HuH-7.5 (cell line): ENCODE results near the gene MAP2K5.

Experiments used
- DNase-seq: peaks from one replicate; pipeline ENCODE4 v3.0.0; 2011; ENCODE audit warnings: low spot score

MAP2K5 gene

GRCh38 chr15:67838789-67839332, 296.4 kb downstream of the MAP2K5 start:
- DNase-seq: peak; percentile 97

GRCh38 chr15:67839499-67839928, 297.0 kb downstream of the MAP2K5 start:
- DNase-seq: peak; percentile 91

DNA sequence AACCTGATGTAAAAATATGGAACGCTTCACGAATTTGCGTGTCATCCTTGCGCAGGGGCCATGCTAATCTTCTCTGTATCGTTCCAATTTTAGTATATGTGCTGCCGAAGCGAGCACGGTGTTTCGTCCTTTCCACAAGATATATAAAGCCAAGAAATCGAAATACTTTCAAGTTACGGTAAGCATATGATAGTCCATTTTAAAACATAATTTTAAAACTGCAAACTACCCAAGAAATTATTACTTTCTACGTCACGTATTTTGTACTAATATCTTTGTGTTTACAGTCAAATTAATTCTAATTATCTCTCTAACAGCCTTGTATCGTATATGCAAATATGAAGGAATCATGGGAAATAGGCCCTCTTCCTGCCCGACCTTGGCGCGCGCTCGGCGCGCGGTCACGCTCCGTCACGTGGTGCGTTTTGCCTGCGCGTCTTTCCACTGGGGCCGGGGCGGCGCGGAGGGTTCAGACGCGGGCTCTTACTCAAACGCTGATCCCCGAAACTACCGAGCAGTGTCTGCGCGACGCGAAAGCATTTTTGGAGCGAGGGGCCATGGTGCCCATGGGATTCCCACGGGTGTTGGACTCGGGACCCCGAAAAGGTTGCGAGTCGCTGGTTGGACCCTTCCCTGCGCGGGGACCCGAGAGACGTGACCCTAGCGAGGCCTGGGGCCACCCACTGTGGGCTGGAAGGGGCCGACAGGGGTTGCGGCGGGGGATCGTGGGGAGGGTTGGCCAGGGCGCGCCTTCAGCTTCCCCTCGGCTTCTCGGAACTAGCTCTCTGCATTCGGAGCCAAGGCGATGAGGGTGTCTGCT, 297.6 kb downstream of the MAP2K5 start, which contains the start of gene RNU6-1:
TSS of gene RNU6-1 (minus strand) at position 117 of the 820 bp plus-strand sequence.
- DNase-seq: peak; percentile 95

DNA sequence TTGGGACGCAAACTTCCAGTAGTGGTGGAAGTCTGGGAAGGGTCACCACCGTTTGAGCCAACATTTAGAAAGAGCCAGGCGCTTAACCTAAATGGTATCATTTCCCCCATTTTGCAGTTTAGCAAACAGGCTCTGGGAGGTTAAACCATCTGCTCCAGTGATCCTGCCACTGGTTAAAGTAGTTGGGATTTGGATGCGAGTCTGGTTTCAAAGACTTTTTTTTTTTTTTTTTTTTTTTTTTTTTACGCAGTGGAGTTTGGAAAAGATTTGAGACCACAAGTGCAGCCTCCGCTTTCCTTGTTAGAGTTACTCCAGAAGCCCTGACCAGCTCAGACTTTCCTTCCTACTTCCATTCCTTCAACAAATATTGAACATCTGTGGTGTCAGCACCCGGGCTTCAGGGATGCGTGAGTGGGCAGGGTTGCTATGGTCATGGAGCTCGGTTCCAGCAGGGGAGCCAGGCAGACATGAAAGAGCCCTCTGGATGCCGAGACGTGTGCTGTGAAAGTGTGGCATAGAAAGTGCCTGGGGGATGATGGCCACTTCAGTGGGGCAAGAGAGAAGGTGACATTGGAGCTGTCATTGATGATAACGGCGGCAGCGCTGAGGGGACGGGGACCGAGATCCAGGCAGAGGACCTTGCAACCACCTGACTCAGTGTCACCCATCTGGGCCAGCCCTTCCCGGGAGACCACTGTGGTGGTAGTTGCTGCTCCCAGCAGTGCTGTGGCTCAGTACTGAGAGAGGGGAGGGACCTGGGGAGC, 298.4 kb downstream of the MAP2K5 start:
- peak; percentile 85 for DNase-seq

DNA sequence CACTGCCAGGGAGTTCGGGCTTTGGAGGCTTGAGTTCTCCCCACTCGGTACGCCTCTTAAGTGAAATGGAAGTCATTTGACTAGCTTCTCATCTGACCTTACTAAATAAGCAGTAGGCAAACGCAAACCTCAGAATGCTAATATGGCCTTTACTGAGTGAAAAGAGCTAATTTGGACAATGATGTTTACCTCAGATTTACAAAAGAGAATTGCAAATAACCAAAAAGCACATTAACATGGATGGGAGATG, 298.9 kb downstream of the MAP2K5 start:
- DNase-seq: no peak

DNA sequence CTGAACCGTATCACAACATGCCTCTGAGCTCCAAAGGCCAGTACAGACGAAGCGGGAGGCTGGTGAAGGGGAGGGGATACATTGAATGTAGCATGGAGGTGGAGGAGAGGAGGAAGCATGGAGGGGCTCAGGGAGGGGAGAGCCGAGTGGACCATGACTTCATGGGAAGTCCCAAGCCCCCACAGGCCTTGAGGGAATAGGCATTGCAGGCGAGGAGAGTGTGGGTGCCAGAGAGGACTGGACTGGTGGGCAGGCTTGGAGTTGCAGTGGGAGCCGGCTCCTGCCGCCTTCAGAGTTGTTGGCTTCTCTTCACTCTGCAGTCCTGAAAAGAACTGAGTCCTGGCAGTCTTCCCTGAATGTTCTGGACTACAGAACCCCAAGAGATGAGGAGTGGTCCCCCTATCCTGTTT, 300.6 kb downstream of the MAP2K5 start:
- DNase-seq: no peak

GRCh38 chr15:67843571-67844387, 301.3 kb downstream of the MAP2K5 start:
- no peak for DNase-seq

GRCh38 chr15:67845974-67846373, 303.5 kb downstream of the MAP2K5 start:
- no peak for DNase-seq

DNA sequence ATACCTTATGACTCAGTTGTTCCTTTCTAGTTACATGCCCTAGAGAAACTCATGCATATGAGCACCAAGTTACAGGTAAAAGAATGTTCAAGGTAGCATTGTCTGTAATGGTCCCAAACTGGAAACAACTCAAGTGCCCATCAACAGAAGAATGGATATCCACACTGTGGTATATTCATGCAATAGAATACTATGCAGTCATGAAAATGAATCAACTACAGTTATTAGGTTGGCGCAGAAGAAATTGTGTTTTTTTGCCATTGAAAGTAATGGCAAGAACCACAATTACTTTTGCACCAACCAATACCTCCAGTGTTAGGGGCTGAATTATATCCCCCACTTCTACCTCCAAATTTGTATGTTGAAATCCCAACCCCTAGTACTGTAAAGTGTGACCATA, 307.0 kb downstream of the MAP2K5 start:
- DNase-seq: no peak

DNA sequence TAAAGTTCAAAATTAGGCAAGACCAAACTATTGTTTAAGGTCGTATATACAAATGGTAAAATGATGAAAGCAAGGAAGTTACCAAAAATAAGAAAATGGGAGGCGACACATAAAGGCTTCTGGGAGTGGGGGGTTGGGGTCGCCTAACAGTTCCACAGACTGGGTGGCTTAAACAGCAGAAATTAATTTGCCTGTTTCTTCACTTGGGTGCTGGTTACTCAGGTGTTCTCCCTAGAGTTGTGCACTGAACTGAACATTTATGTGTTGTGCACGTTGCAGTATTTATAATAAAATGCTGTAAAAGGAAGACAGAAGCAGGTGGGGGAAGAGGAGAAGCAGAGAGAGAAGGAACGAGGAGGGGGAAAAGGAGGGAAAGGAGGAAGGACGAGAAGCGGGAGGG, 307.8 kb downstream of the MAP2K5 start:
- no peak for DNase-seq

GRCh38 chr15:67850994-67851571, 308.6 kb downstream of the MAP2K5 start:
- no peak for DNase-seq

DNA sequence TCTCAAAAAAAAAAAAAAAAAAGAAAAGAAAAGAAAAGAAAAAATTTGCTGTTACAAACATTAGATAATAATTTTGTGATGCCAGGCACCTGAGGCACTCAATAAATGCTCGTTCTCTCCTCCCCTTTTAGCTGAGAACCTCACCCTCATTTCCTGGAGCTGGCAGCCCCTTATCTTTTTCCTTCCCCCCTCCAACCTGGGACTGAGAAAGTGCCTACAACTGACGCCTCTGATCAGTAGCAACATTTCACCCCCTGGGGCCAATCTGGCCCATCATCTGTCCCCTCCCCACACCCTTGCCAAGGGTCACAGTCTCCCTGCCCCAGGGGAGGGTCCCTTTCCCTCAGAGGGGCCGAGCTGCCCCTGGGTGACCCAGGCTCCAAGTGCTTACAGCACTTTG, 309.9 kb downstream of the MAP2K5 start:
- no peak for DNase-seq

DNA sequence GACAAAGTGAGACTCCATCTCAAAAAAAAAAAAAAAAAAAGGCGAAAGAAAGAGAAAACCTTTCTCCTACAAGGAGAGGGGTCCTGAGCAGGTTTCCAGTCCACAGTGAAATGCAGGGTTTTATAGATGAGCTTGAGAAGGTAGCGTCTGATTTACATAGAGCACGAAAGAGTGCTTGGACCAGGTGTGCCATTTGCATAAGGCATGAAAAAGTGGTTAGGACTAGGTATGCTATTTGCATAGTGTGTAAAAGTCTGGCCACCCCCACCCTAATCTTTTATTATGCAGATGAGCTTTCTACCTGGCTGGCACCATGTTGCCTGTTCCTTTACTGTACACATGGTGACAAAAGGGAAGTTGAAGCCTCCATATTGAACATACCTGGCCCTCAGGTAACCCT, 311.0 kb downstream of the MAP2K5 start:
- DNase-seq: no peak

GRCh38 chr15:67854358-67854757, 311.9 kb downstream of the MAP2K5 start:
- peak; percentile 64 for DNase-seq

DNA sequence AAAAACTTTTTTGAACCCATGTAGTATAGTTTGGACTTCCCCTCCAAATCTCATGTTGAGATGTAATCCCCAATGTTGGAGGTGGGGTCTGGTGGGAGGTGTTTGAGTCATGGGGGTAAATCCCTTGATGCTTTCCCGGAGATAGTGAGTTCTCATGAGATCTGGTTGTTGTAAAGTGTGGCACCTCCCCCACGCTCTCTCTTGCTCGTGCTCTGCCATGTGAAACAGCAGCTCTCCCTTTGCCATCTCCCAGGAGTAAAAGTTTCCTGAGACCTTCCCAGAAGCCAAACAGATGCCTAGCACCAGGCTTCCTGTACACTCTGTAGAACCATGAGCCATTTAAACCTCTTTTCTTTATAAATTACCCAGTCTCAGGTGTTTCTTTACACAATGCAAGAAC, 313.3 kb downstream of the MAP2K5 start:
- DNase-seq: no peak
